HepG2 (cell line): Measurements from ENCODE around the gene SLC5A6. TPM values are rescaled to one million over a fixed set of nuclear protein-coding genes. Genes with fewer than 3 reads are reported as not detected.

Experiments used
- FOXP4 ChIP-seq: sonication (generic); formaldehyde crosslinking; IDR thresholded peaks from 2 replicates; pipeline ENCODE4 v1.4.0; 2020; ENCODE audit warnings: missing genetic modification reagents
- HDAC1 ChIP-seq: sonication (generic); formaldehyde crosslinking; IDR thresholded peaks from 2 replicates; pipeline ENCODE4 v1.5.1; 2020; ENCODE audit warnings: mild to moderate bottlenecking, missing genetic modification reagents
- HHEX ChIP-seq: IDR thresholded peaks from 2 replicates; pipeline ENCODE4 v1.6.1; 2016; ENCODE audit warnings: control low read depth
- HOMEZ ChIP-seq: IDR thresholded peaks from 2 replicates; pipeline ENCODE4 v1.6.1; 2016; ENCODE audit warnings: low read depth
- LCORL ChIP-seq, 2 experiments: fragments of 450-650 bp in 1 of 2; sonication (generic) in 1 of 2; formaldehyde crosslinking in 1 of 2; IDR thresholded peaks; 2 replicates each; pipeline versions ENCODE4 v1.5.0 to v1.6.1; 2017 to 2020; ENCODE audit warnings: antibody characterized with exemption in 1 of 2, missing genetic modification reagents in 1 of 2
- MBNL3 ChIP-seq: fragments of 250-450 bp; sonication (Bioruptor Pico); conservative IDR thresholded peaks from 2 replicates; pipeline ENCODE4 v1.8.0; 2022; ENCODE audit warnings: mild to moderate bottlenecking, inconsistent platforms
- MIER3 ChIP-seq: IDR thresholded peaks from 2 replicates; pipeline ENCODE4 v1.6.1; 2016; ENCODE audit warnings: missing compliant biosample characterization, borderline replicate concordance
- MXI1 ChIP-seq: IDR thresholded peaks from 3 replicates; pipeline ENCODE4 v1.6.1; 2012; ENCODE audit warnings: low read depth, low read length, inconsistent platforms, borderline replicate concordance
- MYC ChIP-seq: sonication (generic); formaldehyde crosslinking; IDR thresholded peaks from 2 replicates; pipeline ENCODE4 v1.9.0; 2021; ENCODE audit warnings: missing genetic modification reagents, borderline replicate concordance
- PHF20 ChIP-seq: sonication (generic); formaldehyde crosslinking; IDR thresholded peaks from 2 replicates; pipeline ENCODE4 v1.5.0; 2020; ENCODE audit warnings: mild to moderate bottlenecking, missing genetic modification reagents
- PPARG ChIP-seq: conservative IDR thresholded peaks from 2 replicates; pipeline ENCODE4 v1.6.1; 2016; ENCODE audit warnings: missing biosample characterization, missing genetic modification reagents
- XBP1 ChIP-seq: sonication (generic); formaldehyde crosslinking; IDR thresholded peaks from 2 replicates; pipeline ENCODE4 v1.5.0; 2020; ENCODE audit warnings: missing genetic modification reagents
- XRCC5 ChIP-seq: fragments of 200-400 bp; formaldehyde crosslinking; optimal IDR thresholded peaks from 2 replicates; pipeline ENCODE3; 2017; ENCODE audit warnings: mild to moderate bottlenecking, low read length
- ZFP37 ChIP-seq: sonication (generic); formaldehyde crosslinking; IDR thresholded peaks from 2 replicates; pipeline ENCODE4 v1.4.0; 2020; ENCODE audit warnings: missing genetic modification reagents, borderline replicate concordance
- ZFP41 ChIP-seq: sonication (generic); formaldehyde crosslinking; IDR thresholded peaks from 2 replicates; pipeline ENCODE4 v1.4.0; 2020; ENCODE audit warnings: mild to moderate bottlenecking, missing genetic modification reagents, borderline replicate concordance
- ZNF564 ChIP-seq: sonication (generic); formaldehyde crosslinking; IDR thresholded peaks from 2 replicates; pipeline ENCODE4 v1.8.1; 2023; ENCODE audit warnings: mild to moderate bottlenecking, missing genetic modification reagents
- ZNF788 ChIP-seq: sonication (generic); formaldehyde crosslinking; IDR thresholded peaks from 2 replicates; pipeline ENCODE4 v1.5.0; 2020; ENCODE audit warnings: mild to moderate bottlenecking, missing genetic modification reagents, borderline replicate concordance
- ZSCAN25 ChIP-seq: sonication (generic); formaldehyde crosslinking; IDR thresholded peaks from 2 replicates; pipeline ENCODE4 v1.8.0; 2022; ENCODE audit warnings: mild to moderate bottlenecking, missing genetic modification reagents
- polyA plus RNA-seq, 8 experiments: library from polyadenylated mRNA; depleted of rRNA in 3 of 8; stranded (reverse) in 7 of 8; unstranded in 1 of 8; fragments of >200 nt; fragmentation: Illumina TruSeq in 4 of 8; extraction: Trizol in 4 of 8; gene quantifications; 2 replicates each; pipeline versions ENCODE4 v1.2.1 to v1.2.3, GENCODE V29; 2011 to 2016; ENCODE audit warnings: low read depth in 4 of 8, missing spikeins in 1 of 8, mixed read lengths in 1 of 8; ENCODE audit not compliant: insufficient read depth in 1 of 8
- total RNA-seq, 5 experiments: library from RNA; depleted of rRNA; stranded (reverse); fragments of >200 nt; fragmentation: Illumina TruSeq; extraction: Trizol; gene quantifications; 2 replicates each; pipeline ENCODE4 v1.2.3, GENCODE V29; 2016; ENCODE audit warnings: low read depth in 1 of 5
- TF ChIP-seq, protein P1 (sequence below): sonication (generic); formaldehyde crosslinking; IDR thresholded peaks from 2 replicates; pipeline ENCODE4 v1.5.1; 2020; ENCODE audit warnings: mild to moderate bottlenecking, missing genetic modification reagents
- TF ChIP-seq, protein P2 (sequence below): sonication (generic); formaldehyde crosslinking; IDR thresholded peaks from 2 replicates; pipeline ENCODE4 v1.5.1; 2020; ENCODE audit warnings: mild to moderate bottlenecking, moderate library complexity, missing genetic modification reagents

SLC5A6 gene
- total and polyA plus RNA-seq, 2 of the 13 experiments (the other 11 are each of a cell fraction or from before 2014, with no cell fraction given): 135 to 417 TPM

DNA sequence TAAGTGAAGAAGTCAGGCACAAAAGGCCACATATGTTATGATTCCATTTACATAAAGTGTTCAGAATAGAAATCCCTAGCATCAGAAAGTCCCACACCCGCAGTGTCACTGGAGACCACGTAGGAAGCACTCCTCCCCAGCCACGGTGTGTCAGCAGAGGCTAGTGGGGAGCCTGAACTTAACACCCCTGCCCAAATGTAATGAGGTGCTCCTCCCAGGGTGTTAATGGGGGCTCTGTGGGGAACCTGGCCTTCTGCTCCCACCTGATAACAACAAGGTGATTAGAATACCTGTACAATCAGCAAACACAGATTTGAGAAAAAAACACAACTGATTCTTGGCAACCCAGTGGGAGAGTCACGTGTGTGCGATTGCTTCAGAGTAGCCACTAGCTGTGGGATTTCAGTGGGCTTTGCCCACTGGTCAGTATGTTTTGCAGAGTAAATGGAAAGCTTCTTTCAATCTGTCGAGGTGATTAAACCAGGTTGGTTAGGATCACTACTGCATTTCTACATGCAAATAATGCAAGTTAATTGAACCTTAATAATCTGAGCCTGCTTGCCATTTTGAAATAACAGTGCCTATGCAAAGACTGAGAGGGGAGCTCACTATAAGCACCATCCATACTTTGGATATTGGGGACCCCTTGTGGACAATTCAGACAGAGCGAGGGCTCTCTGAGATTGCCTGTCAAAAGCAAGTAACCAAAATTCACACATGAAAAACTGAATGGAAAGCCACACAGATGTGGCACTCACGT lies 20.8 kb downstream of the SLC5A6 start (continued):
- no peak for TF ChIP-seq FOXP4 (CRISPR knock-in tag)
- TF ChIP-seq ZFP41: no peak
- TF ChIP-seq PPARG (CRISPR knock-in tag): 0 out of 2 replicates have a peak, but pooled peaks have one; percentile 23
- no peak for TF ChIP-seq ZFP37 (CRISPR knock-in tag)
- 0 out of 3 replicates have a peak, but pooled peaks have one; percentile 49 for TF ChIP-seq MXI1
- TF ChIP-seq XBP1 (CRISPR knock-in tag): no peak
- TF ChIP-seq, protein P1, sequence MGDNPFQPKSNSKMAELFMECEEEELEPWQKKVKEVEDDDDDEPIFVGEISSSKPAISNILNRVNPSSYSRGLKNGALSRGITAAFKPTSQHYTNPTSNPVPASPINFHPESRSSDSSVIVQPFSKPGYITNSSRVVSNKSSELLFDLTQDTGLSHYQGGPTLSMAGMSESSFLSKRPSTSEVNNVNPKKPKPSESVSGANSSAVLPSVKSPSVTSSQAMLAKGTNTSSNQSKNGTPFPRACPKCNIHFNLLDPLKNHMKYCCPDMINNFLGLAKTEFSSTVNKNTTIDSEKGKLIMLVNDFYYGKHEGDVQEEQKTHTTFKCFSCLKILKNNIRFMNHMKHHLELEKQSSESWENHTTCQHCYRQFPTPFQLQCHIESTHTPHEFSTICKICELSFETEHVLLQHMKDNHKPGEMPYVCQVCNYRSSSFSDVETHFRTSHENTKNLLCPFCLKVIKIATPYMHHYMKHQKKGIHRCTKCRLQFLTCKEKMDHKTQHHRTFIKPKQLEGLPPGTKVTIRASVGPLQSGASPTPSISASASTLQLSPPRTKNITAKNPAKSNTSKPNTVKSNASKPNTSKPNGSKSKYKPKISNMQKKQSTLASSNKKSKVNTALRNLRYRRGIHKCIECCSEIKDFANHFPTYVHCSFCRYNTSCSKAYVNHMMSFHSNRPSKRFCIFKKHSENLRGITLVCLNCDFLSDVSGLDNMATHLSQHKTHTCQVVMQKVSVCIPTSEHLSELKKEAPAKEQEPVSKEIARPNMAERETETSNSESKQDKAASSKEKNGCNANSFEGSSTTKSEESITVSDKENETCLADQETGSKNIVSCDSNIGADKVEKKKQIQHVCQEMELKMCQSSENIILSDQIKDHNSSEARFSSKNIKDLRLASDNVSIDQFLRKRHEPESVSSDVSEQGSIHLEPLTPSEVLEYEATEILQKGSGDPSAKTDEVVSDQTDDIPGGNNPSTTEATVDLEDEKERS (CRISPR knock-in tag): no peak
- no peak for TF ChIP-seq ZSCAN25 (CRISPR knock-in tag)
- TF ChIP-seq HOMEZ (CRISPR knock-in tag): peak; percentile 76
- no peak for TF ChIP-seq MYC (CRISPR knock-in tag)
- TF ChIP-seq MBNL3 (CRISPR knock-in tag): no peak
- no peak for TF ChIP-seq ZNF788 (CRISPR knock-in tag)
- TF ChIP-seq ZNF564 (CRISPR knock-in tag): no peak
- TF ChIP-seq HDAC1: no peak
- TF ChIP-seq, protein P2, sequence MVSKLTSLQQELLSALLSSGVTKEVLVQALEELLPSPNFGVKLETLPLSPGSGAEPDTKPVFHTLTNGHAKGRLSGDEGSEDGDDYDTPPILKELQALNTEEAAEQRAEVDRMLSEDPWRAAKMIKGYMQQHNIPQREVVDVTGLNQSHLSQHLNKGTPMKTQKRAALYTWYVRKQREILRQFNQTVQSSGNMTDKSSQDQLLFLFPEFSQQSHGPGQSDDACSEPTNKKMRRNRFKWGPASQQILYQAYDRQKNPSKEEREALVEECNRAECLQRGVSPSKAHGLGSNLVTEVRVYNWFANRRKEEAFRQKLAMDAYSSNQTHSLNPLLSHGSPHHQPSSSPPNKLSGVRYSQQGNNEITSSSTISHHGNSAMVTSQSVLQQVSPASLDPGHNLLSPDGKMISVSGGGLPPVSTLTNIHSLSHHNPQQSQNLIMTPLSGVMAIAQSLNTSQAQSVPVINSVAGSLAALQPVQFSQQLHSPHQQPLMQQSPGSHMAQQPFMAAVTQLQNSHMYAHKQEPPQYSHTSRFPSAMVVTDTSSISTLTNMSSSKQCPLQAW (CRISPR knock-in tag): peak; percentile 55; the same call in 1 of the 2 replicates
- TF ChIP-seq MIER3: 0 out of 2 replicates have a peak, but pooled peaks have one; percentile 49
- TF ChIP-seq HHEX (CRISPR knock-in tag): no peak
- TF ChIP-seq XRCC5: peak; percentile 27
- no peak; the same call in 1 of the 2 replicates for TF ChIP-seq PHF20 (CRISPR knock-in tag)
- no peak for TF ChIP-seq LCORL (IDR thresholded peaks at IDR 0.05)
- 0 out of 2 replicates have a peak, but pooled peaks have one; percentile 1 for TF ChIP-seq LCORL (CRISPR knock-in tag; IDR thresholded peaks at IDR 0.05)
